Liver (tissue), 9 donors: ENCODE results near the gene HNRNPM. TPM values are rescaled to one million over a fixed set of nuclear protein-coding genes. Genes with fewer than 3 reads are reported as not detected.

Experiments
- DNase-seq: peaks from one replicate; pipeline ENCODE4 v3.0.0-alpha.2; 2017; ENCODE audit warnings: low spot score
- H3K27ac ChIP-seq, 2 donors: one replicate each; pipeline ENCODE4 v1.7.0; 2013; ENCODE audit warnings: inconsistent platforms in 2 of 2, low read length in 2 of 2, control low read depth in 1 of 2, low read depth in 1 of 2, mild to moderate bottlenecking in 1 of 2
- H3K27me3 ChIP-seq, 4 donors: one replicate each; pipeline versions ENCODE4 v1.6.1 to v1.7.0; 2013; ENCODE audit warnings: low read length in 3 of 4, inconsistent platforms in 1 of 4, mild to moderate bottlenecking in 1 of 4, moderate library complexity in 1 of 4; ENCODE audit not compliant: control insufficient read depth in 4 of 4, insufficient read depth in 4 of 4
- H3K36me3 ChIP-seq, 4 donors: one replicate each; pipeline versions ENCODE4 v1.6.1 to v1.7.0; 2013; ENCODE audit warnings: low read length in 3 of 4, mild to moderate bottlenecking in 3 of 4, low read depth in 1 of 4, moderate library complexity in 1 of 4; ENCODE audit not compliant: control insufficient read depth in 4 of 4, insufficient read depth in 3 of 4
- H3K4me1 ChIP-seq, 4 donors: one replicate each; pipeline versions ENCODE4 v1.6.1 to v1.7.0; 2013; ENCODE audit warnings: low read length in 3 of 4, mild to moderate bottlenecking in 3 of 4, moderate library complexity in 1 of 4; ENCODE audit not compliant: control insufficient read depth in 4 of 4, insufficient read depth in 4 of 4
- H3K4me3 ChIP-seq, 3 donors: one replicate each; pipeline versions ENCODE4 v1.6.1 to v1.7.0; 2013; ENCODE audit warnings: low read length in 3 of 3, control low read depth in 1 of 3, low read depth in 1 of 3, mild to moderate bottlenecking in 1 of 3
- H3K9ac ChIP-seq, 2 donors: one replicate each; pipeline ENCODE4 v1.7.0; 2013; ENCODE audit warnings: low read length in 2 of 2, mild to moderate bottlenecking in 2 of 2, moderate library complexity in 2 of 2, control low read depth in 1 of 2, low read depth in 1 of 2
- H3K9me3 ChIP-seq, 4 donors: one replicate each; pipeline versions ENCODE4 v1.6.1 to v1.7.0; 2013; ENCODE audit warnings: low read length in 3 of 4; ENCODE audit not compliant: control insufficient read depth in 4 of 4
- EGR1 ChIP-seq, 2 donors: IDR thresholded peaks; 2 replicates each; pipeline ENCODE4 v1.6.1; 2016 to 2018; ENCODE audit warnings: antibody characterized with exemption in 2 of 2, low read depth in 2 of 2
- FOXA2 ChIP-seq: IDR thresholded peaks from 2 replicates; pipeline ENCODE4 v1.6.1; 2016; ENCODE audit warnings: antibody characterized with exemption
- GABPA ChIP-seq, 2 donors: IDR thresholded peaks in 1 of 2; conservative IDR thresholded peaks in 1 of 2; 2 replicates each; pipeline ENCODE4 v1.6.1; 2016; ENCODE audit warnings: antibody characterized with exemption in 2 of 2, mild to moderate bottlenecking in 1 of 2, moderate library complexity in 1 of 2
- HNF4G ChIP-seq: IDR thresholded peaks from 2 replicates; pipeline ENCODE4 v1.6.1; 2016; ENCODE audit warnings: antibody characterized with exemption
- JUND ChIP-seq, 2 donors: IDR thresholded peaks; 2 replicates each; pipeline ENCODE4 v1.6.1; 2016; ENCODE audit warnings: antibody characterized with exemption in 2 of 2
- NR2F2 ChIP-seq: IDR thresholded peaks from 2 replicates; pipeline ENCODE4 v1.6.1; 2016; ENCODE audit warnings: antibody characterized with exemption
- RAD21 ChIP-seq, 2 donors: IDR thresholded peaks; 2 replicates each; pipeline ENCODE4 v1.6.1; 2016; ENCODE audit warnings: antibody characterized with exemption in 2 of 2, mild to moderate bottlenecking in 2 of 2
- RXRA ChIP-seq, 2 donors: IDR thresholded peaks; 2 replicates each; pipeline ENCODE4 v1.6.1; 2017 to 2018; ENCODE audit warnings: antibody characterized with exemption in 2 of 2, mild to moderate bottlenecking in 1 of 2
- SP1 ChIP-seq: IDR thresholded peaks from 2 replicates; pipeline ENCODE4 v1.6.1; 2018; ENCODE audit warnings: antibody characterized with exemption, mild to moderate bottlenecking
- TAF1 ChIP-seq: conservative IDR thresholded peaks from 2 replicates; pipeline ENCODE4 v1.6.1; 2016; ENCODE audit warnings: antibody characterized with exemption, mild to moderate bottlenecking
- YY1 ChIP-seq: IDR thresholded peaks from 2 replicates; pipeline ENCODE4 v1.6.1; 2016; ENCODE audit warnings: antibody characterized with exemption, mild to moderate bottlenecking
- WGBS: extraction: QIAGEN DNeasy Blood & Tissue Kit; methylation state at CpG from one replicate; pipeline ENCODE4 v1.1.7; 2013; 5-methylcytosine and 5-hydroxymethylcytosine counted together
- polyA plus RNA-seq, 2 donors: library from polyadenylated mRNA; stranded (reverse) in 1 of 2; unstranded in 1 of 2; fragments of 200-250 nt in 1 of 2; fragments of >200 nt in 1 of 2; fragmentation: Nextera tagmentation in 1 of 2; extraction: Ambion mirVana in 1 of 2; gene quantifications; one replicate each; pipeline versions ENCODE4 v1.2.1 to v1.2.3, GENCODE V29; 2013 to 2015
- total RNA-seq, 2 donors: library from RNA; depleted of rRNA; stranded (reverse); fragments of >200 nt; gene quantifications; one replicate each; pipeline ENCODE4 v1.2.3, GENCODE V29; 2014
- TF ChIP-seq, protein P1 (sequence below): IDR thresholded peaks from 2 replicates; pipeline ENCODE4 v1.6.1; 2016; ENCODE audit warnings: antibody characterized with exemption
- TF ChIP-seq, protein P2 (sequence below): IDR thresholded peaks from 2 replicates; pipeline ENCODE4 v1.6.1; 2016; ENCODE audit warnings: antibody characterized with exemption
- TF ChIP-seq, protein P3 (sequence below): IDR thresholded peaks from 2 replicates; pipeline ENCODE4 v1.6.1; 2016; ENCODE audit warnings: antibody characterized with exemption
- TF ChIP-seq, protein P4 (sequence below): fragments of 150-350 bp; IDR thresholded peaks from 2 replicates; pipeline ENCODE4 v1.5.1; 2017; ENCODE audit warnings: improper control_type of control experiment, low read depth, low read length; ENCODE audit not compliant: missing input control
- TF ChIP-seq, protein P5 (sequence below): IDR thresholded peaks from 2 replicates; pipeline ENCODE4 v1.6.1; 2016; ENCODE audit warnings: antibody characterized with exemption, mild to moderate bottlenecking
- donor health status: healthy.
- donor health status: healthy.
- donor health status: healthy.
- donor health status: healthy.
- donor health status: healthy.

The HNRNPM gene
- total and polyA plus RNA-seq, 4 donors, result 39.4 to 86.9 (median 70.7) TPM

DNA sequence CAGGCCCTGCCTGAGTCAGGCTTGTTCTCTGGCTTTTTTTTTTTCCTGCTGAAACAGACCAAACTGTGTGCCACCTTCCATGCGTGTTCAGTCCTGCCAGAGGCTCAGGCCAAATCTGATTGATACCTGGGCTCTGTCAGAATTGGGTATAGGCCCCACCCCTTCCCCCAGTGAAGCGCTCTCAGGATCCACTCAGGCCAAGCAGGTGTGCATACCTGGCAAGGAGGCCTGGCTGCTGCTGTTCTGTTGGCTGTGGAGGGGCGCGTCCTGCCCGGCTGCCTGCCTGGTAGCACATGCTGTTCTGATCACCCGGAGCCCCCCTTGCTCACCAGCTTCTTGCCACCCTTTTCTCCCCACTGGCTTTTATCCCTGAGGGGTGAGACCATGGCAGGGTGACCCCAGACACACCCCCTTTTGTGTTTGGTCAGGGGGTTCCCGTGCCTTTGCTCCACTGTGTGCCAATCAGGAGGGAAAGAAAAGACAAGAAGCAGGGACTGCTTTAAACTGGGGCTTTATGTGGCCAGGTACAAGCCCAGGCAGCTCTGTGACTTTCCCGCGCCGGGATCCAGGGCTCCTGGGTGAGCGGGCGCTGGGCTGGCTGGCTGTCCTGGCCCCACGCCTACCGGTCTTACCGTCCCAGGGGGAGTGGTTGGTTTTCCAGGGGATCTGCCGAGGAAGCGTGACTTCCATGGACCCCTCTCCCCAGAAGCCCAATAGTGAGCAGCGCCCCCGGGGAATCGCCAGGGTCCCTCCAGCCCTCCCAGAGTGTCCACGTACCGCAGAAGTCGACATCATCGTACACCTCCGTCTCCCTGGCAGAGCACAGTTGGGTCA lies 45.0 kb downstream of the HNRNPM start:
- TF ChIP-seq RXRA (IDR thresholded peaks at IDR 0.05) (no peak), FOXA2 (no peak), NR2F2 (no peak), YY1 (no peak), RAD21 (IDR thresholded peaks at IDR 0.05) (no peak), SP1 (no peak), TAF1 (no peak), HNF4G (no peak), EGR1 (IDR thresholded peaks at IDR 0.05; ENCODE audit: low read depth in 2 of 2) (no peak)
- TF ChIP-seq, protein P1, sequence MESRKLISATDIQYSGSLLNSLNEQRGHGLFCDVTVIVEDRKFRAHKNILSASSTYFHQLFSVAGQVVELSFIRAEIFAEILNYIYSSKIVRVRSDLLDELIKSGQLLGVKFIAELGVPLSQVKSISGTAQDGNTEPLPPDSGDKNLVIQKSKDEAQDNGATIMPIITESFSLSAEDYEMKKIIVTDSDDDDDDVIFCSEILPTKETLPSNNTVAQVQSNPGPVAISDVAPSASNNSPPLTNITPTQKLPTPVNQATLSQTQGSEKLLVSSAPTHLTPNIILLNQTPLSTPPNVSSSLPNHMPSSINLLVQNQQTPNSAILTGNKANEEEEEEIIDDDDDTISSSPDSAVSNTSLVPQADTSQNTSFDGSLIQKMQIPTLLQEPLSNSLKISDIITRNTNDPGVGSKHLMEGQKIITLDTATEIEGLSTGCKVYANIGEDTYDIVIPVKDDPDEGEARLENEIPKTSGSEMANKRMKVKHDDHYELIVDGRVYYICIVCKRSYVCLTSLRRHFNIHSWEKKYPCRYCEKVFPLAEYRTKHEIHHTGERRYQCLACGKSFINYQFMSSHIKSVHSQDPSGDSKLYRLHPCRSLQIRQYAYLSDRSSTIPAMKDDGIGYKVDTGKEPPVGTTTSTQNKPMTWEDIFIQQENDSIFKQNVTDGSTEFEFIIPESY, result no peak
- TF ChIP-seq, protein P2, sequence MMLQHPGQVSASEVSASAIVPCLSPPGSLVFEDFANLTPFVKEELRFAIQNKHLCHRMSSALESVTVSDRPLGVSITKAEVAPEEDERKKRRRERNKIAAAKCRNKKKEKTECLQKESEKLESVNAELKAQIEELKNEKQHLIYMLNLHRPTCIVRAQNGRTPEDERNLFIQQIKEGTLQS, result no peak
- TF ChIP-seq, protein P3, sequence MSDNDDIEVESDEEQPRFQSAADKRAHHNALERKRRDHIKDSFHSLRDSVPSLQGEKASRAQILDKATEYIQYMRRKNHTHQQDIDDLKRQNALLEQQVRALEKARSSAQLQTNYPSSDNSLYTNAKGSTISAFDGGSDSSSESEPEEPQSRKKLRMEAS, result no peak
- no peak overlapping the region for H3K4me3 ChIP-seq
- peaks cover 13 to 43% (median 33%) of the 10 kb centered on the region in 4 donors for H3K36me3 ChIP-seq
- no peaks in the 10 kb centered on the region for H3K4me1 ChIP-seq
- DNase-seq, result no peak
- no peak overlapping the region for H3K27ac ChIP-seq
- no peak overlapping the region for H3K9ac ChIP-seq
- no peaks in the 10 kb centered on the region for H3K9me3 ChIP-seq
- H3K27me3 ChIP-seq, result no peaks in the 10 kb centered on the region
- WGBS, result 90% methylated on average over 25 of the region's 25 CpGs

DNA sequence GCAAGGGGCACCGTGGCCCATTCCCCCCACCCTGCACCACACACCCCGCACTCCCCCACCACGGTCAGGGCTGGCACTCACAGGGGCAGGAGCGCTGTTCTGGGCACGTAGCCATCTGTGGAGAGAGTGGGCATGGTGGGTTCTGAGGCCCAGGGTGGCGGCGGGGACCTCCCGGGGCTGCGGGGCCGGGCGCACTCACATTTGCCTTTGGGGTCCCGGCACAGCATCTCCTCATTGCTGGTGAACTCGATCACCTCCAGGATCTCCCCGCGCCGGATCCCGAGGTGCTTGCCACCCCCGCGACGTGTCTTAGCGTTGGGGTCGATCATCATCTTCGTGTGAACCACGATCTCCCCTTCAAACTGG lies 45.6 kb downstream of the HNRNPM start:
- H3K9me3 ChIP-seq, result no peaks in the 10 kb centered on the region
- DNase-seq, result no peak
- peaks cover 13 to 38% (median 28%) of the 10 kb centered on the region in 4 donors for H3K36me3 ChIP-seq
- TF ChIP-seq, protein P4, sequence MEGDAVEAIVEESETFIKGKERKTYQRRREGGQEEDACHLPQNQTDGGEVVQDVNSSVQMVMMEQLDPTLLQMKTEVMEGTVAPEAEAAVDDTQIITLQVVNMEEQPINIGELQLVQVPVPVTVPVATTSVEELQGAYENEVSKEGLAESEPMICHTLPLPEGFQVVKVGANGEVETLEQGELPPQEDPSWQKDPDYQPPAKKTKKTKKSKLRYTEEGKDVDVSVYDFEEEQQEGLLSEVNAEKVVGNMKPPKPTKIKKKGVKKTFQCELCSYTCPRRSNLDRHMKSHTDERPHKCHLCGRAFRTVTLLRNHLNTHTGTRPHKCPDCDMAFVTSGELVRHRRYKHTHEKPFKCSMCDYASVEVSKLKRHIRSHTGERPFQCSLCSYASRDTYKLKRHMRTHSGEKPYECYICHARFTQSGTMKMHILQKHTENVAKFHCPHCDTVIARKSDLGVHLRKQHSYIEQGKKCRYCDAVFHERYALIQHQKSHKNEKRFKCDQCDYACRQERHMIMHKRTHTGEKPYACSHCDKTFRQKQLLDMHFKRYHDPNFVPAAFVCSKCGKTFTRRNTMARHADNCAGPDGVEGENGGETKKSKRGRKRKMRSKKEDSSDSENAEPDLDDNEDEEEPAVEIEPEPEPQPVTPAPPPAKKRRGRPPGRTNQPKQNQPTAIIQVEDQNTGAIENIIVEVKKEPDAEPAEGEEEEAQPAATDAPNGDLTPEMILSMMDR, result no peak
- no peak for TF ChIP-seq NR2F2
- no peak for TF ChIP-seq RAD21 (IDR thresholded peaks at IDR 0.05)
- no peak overlapping the region for H3K9ac ChIP-seq
- H3K4me1 ChIP-seq, result no peaks in the 10 kb centered on the region
- H3K4me3 ChIP-seq, result no peak overlapping the region
- H3K27ac ChIP-seq, result no peak overlapping the region
- WGBS, result 92% methylated on average over 24 of the region's 24 CpGs
- no peaks in the 10 kb centered on the region for H3K27me3 ChIP-seq

DNA sequence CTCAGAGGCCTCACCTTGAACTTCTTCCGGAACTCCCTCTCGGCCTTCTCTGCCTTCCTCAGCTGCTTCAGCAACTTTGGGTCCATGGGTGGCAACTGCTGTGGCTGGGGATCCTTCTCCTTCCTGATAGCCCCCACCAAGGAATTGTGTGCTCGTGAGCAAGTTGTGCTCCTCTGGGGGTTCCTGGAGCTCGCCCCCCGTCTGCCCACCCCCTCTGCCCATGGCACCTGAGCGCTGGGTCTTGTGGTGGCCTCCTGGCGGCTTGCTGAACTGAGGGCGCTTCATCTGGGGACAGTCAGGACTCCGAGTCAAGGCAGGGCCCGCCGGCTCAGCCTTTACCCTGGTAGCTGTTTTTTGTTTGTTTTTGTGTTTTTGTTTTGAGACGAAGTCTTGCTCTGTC lies 46.1 kb downstream of the HNRNPM start:
- H3K9me3 ChIP-seq, result no peaks in the 10 kb centered on the region
- H3K9ac ChIP-seq, result no peak overlapping the region
- H3K27ac ChIP-seq, result no peak overlapping the region
- no peaks in the 10 kb centered on the region for H3K4me1 ChIP-seq
- H3K4me3 ChIP-seq, result no peak overlapping the region
- 89% methylated on average over 12 of the region's 12 CpGs for WGBS
- no peak for DNase-seq
- H3K27me3 ChIP-seq, result no peaks in the 10 kb centered on the region
- H3K36me3 ChIP-seq, result peaks cover 10 to 33% (median 25%) of the 10 kb centered on the region in 4 donors
- TF ChIP-seq, protein P1, result no peak
- TF ChIP-seq RAD21 (IDR thresholded peaks at IDR 0.05) (no peak), GABPA (IDR thresholded peaks at IDR 0.05 in 1 of 2, conservative IDR thresholded peaks at IDR 0.05 in 1 of 2) (no peak), NR2F2 (no peak), SP1 (no peak), JUND (IDR thresholded peaks at IDR 0.05) (no peak)
- TF ChIP-seq, protein P2, result no peak
- TF ChIP-seq, protein P5, sequence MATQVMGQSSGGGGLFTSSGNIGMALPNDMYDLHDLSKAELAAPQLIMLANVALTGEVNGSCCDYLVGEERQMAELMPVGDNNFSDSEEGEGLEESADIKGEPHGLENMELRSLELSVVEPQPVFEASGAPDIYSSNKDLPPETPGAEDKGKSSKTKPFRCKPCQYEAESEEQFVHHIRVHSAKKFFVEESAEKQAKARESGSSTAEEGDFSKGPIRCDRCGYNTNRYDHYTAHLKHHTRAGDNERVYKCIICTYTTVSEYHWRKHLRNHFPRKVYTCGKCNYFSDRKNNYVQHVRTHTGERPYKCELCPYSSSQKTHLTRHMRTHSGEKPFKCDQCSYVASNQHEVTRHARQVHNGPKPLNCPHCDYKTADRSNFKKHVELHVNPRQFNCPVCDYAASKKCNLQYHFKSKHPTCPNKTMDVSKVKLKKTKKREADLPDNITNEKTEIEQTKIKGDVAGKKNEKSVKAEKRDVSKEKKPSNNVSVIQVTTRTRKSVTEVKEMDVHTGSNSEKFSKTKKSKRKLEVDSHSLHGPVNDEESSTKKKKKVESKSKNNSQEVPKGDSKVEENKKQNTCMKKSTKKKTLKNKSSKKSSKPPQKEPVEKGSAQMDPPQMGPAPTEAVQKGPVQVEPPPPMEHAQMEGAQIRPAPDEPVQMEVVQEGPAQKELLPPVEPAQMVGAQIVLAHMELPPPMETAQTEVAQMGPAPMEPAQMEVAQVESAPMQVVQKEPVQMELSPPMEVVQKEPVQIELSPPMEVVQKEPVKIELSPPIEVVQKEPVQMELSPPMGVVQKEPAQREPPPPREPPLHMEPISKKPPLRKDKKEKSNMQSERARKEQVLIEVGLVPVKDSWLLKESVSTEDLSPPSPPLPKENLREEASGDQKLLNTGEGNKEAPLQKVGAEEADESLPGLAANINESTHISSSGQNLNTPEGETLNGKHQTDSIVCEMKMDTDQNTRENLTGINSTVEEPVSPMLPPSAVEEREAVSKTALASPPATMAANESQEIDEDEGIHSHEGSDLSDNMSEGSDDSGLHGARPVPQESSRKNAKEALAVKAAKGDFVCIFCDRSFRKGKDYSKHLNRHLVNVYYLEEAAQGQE, result no peak
- TF ChIP-seq, protein P3, result no peak
